CD8-positive, alpha-beta memory T cell (primary cell): ENCODE results near the gene NOXO1. TPM values are rescaled to one million over a fixed set of nuclear protein-coding genes. Genes with fewer than 3 reads are reported as not detected.
"Not testable (repeated sequence)": the region's sequence is repeated elsewhere in the genome, so short reads cannot be mapped to it uniquely, and the experiment has no call there.

Experiments
- CTCF ChIA-PET: fragments of 350-600 bp; sonication (Branson Sonifier 250); formaldehyde crosslinking; loops from one replicate; lab custom pipeline; 2021; ENCODE audit warnings: antibody characterized with exemption; lab: Charles Lee
- POLR2A ChIA-PET: fragments of 350-600 bp; sonication (Branson Sonifier 250); formaldehyde crosslinking; loops from one replicate; lab custom pipeline; 2021; ENCODE audit warnings: antibody characterized with exemption; lab: Charles Lee
- DNase-seq, 5 donors: peaks; one replicate each; pipeline versions ENCODE4 v3.0.0 to v3.0.0-alpha.2; 2020 to 2022; ENCODE audit warnings: mixed read lengths in 1 of 5
- H3K27ac ChIP-seq: one replicate; pipeline ENCODE4 v1.7.0; 2013; ENCODE audit warnings: low read depth, mild to moderate bottlenecking, low read length, moderate library complexity
- H3K27me3 ChIP-seq: 2 replicates; pipeline ENCODE4 v1.7.0; 2013; ENCODE audit warnings: low read length, mild to moderate bottlenecking; ENCODE audit not compliant: insufficient read depth, poor library complexity, severe bottlenecking
- H3K36me3 ChIP-seq: 2 replicates; pipeline ENCODE4 v1.7.0; 2013; ENCODE audit warnings: mild to moderate bottlenecking, low read length, moderate library complexity; ENCODE audit not compliant: insufficient read depth
- H3K4me1 ChIP-seq: 2 replicates; pipeline ENCODE4 v1.7.0; 2013; ENCODE audit warnings: mild to moderate bottlenecking, low read length, moderate library complexity; ENCODE audit not compliant: insufficient read depth
- H3K4me3 ChIP-seq: 2 replicates; pipeline ENCODE4 v1.7.0; 2013; ENCODE audit warnings: mild to moderate bottlenecking, low read length
- H3K9me3 ChIP-seq: 2 replicates; pipeline ENCODE4 v1.7.0; 2013; ENCODE audit warnings: mild to moderate bottlenecking, low read length
- H3K27ac Mint-ChIP-seq, 8 donors: one replicate each; pipeline ENCODE4 v1.8.0; 2020 to 2021; ENCODE audit warnings: mixed read lengths in 8 of 8, mild to moderate bottlenecking in 6 of 8, inconsistent platforms in 3 of 8, moderate library complexity in 3 of 8
- H3K27me3 Mint-ChIP-seq, 2 donors: one replicate each; pipeline ENCODE4 v1.8.0; 2020 to 2021; ENCODE audit warnings: mixed read lengths in 2 of 2, mild to moderate bottlenecking in 1 of 2, moderate library complexity in 1 of 2
- H3K36me3 Mint-ChIP-seq, 3 donors: one replicate each; pipeline ENCODE4 v1.8.0; 2020 to 2021; ENCODE audit warnings: mixed read lengths in 3 of 3, inconsistent platforms in 1 of 3, mild to moderate bottlenecking in 1 of 3
- H3K4me1 Mint-ChIP-seq, 3 donors: one replicate each; pipeline ENCODE4 v1.8.0; 2020 to 2021; ENCODE audit warnings: mixed read lengths in 3 of 3, inconsistent platforms in 1 of 3, mild to moderate bottlenecking in 1 of 3
- H3K4me3 Mint-ChIP-seq, 7 donors: one replicate each; pipeline ENCODE4 v1.8.0; 2020 to 2021; ENCODE audit warnings: mixed read lengths in 7 of 7, mild to moderate bottlenecking in 6 of 7, moderate library complexity in 4 of 7, inconsistent platforms in 2 of 7
- H3K9me3 Mint-ChIP-seq, 5 donors: one replicate each; pipeline ENCODE4 v1.8.0; 2020 to 2022; ENCODE audit warnings: mixed read lengths in 5 of 5, mild to moderate bottlenecking in 3 of 5, moderate library complexity in 2 of 5, inconsistent platforms in 1 of 5
- polyA plus RNA-seq: library from polyadenylated mRNA; unstranded; fragments of 300-500 nt; fragmentation: Illumina TruSeq; gene quantifications from one replicate; pipeline ENCODE4 v1.2.3, GENCODE V29; 2021
- total RNA-seq, 2 experiments: library from RNA; stranded (reverse); gene quantifications; one replicate each; pipeline ENCODE4 v1.2.3, GENCODE V29; 2021

The NOXO1 gene
- total and polyA plus RNA-seq, 3 experiments from 2014 or later = 0.47 to 0.48 TPM; not detected in 1

DNA sequence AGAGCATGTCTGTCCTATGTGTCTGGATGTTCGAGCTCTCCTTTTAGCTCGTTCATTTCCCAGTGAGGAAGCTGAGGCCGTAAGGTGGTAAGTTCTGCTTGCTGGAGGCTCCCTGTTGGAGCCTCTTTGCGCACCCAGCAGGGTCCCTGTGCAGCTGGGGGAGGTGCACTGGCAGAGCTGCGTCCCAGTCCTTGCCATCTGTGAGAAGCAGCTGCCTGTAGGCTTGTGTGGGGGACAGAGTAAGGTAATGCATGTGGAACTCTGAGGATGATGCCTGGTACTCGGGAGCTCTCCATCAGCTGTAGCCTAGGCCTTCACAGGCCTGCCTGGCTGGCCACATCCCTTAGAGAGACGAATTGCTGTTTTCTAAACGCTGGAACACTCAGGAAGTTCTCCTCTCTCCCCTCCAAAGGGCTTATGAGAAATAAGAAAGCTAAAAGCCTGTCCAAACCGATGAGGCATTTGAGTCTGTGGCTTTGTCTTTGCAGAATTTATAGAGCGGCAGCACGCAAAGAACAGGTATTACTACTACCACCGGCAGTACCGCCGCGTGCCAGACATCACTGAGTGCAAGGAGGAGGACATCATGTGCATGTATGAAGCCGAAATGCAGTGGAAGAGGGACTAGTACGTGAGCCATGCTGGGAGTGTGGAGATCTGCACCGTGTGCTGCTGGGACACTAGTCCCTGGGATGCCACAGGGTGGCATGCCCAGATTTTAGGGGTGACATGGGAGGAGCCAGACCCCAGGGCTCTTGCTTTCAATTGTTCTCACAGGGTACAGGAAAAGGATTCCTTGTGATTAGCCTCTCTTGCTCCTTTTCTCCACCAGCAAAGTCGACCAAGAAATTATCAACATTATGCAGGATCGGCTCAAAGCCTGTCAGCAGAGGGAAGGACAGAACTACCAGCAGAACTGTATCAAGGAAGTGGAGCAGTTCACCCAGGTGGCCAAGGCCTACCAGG is 20.3 kb downstream of the NOXO1 start:
- CTCF ChIA-PET = interaction anchor here (0.6 to 1.4 kb wide), 5 partner anchors 10 to 237 kb away, joined by 3 to 5 read pairs (median 4); partner anchors contain the start of gene TBL3
- POLR2A ChIA-PET = interaction anchor here (0.6 to 2.7 kb wide), 6 partner anchors 9 to 194 kb away, joined by 3 to 17 read pairs (median 5); partner anchors contain the start of genes MSRB1, TBL3 and TRAF7
- Mint-ChIP-seq H3K36me3 (peaks cover 0 to 50% (median 8%) of the 10 kb centered on the region in 3 donors), H3K27me3 (peaks cover 0 to 1% of the 10 kb centered on the region in 2 donors), H3K4me3 (peak overlapping the region; percentile 78 to 96 (median 89)), H3K27ac (peak overlapping the region; percentile 63 to 99 (median 91)), H3K4me1 (peaks cover 44 to 57% (median 50%) of the 10 kb centered on the region in 3 donors), H3K9me3 (no peaks in the 10 kb centered on the region)
- H3K27ac ChIP-seq = peak overlapping the region; percentile 73
- H3K4me1 ChIP-seq = peaks cover 55% of the 10 kb centered on the region
- H3K27me3 ChIP-seq = no peaks in the 10 kb centered on the region
- no peaks in the 10 kb centered on the region for H3K9me3 ChIP-seq
- H3K36me3 ChIP-seq = peaks cover 24% of the 10 kb centered on the region
- DNase-seq = no peak
- peak overlapping the region; percentile 78 for H3K4me3 ChIP-seq

DNA sequence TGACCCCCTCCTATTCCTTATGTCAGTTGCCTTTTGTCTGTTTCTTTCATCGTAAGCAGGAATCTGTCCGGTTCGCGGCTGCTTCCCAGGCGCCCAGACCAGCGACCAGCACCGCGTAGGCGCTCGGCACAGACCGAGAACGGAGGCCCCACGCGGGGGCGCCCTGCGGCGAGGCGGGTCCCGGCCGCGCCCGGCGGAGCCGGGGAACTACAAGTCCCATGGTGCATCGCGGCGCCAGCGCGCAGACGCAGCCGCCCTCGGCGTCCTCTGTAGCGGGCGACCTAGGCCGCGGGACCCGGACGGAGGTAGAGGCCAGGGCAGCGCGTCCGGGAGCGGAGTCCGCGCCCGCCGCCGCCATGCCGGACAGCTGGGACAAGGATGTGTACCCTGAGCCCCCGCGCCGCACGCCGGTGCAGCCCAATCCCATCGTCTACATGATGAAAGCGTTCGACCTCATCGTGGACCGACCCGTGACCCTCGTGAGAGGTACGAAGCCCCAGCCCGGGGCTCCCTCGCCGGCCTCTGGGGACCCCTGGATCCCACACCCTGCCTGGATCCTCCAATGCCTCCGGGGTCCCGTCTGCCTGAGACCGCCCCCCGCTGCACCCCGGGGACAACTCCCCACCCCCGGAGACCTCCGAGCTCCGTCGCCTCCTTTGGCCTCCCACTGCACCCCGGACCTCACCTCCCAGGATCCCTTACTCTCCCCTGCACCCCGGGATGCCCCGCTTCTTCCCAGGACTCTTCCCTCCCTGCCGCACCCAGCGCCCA is 21.8 kb downstream of the NOXO1 start, which contains the start of gene NDUFB10:
NDUFB10 (plus strand) TSS at position 270 of the 771 bp plus-strand sequence; CDS start at position 357, 87 bp downstream.
- H3K9me3 Mint-ChIP-seq = no peaks in the 10 kb centered on the region
- peak within 1 kb of the TSS; percentile 78 for H3K4me3 ChIP-seq
- H3K27me3 ChIP-seq = no peaks in the 10 kb centered on the region
- ChIA-PET POLR2A (interaction anchor here (0.6 to 2.7 kb wide), 3 partner anchors 12 to 30 kb away, joined by 6 to 17 read pairs (median 6); partner anchors contain the start of genes MSRB1 and TBL3), CTCF (interaction anchor here (0.8 to 2.6 kb wide), 6 partner anchors 9 to 44 kb away, joined by 3 to 7 read pairs (median 4); partner anchors contain the start of genes MSRB1 and TBL3)
- peak; percentile 83 to 92 (median 87) for DNase-seq
- peaks cover 48% of the 10 kb centered on the region for H3K4me1 ChIP-seq
- H3K27ac ChIP-seq = peak within 1 kb of the TSS; percentile 73
- H3K4me1 Mint-ChIP-seq = peaks cover 38 to 49% (median 43%) of the 10 kb centered on the region in 3 donors
- peaks cover 0 to 1% of the 10 kb centered on the region in 2 donors for H3K27me3 Mint-ChIP-seq
- no peaks in the 10 kb centered on the region for H3K9me3 ChIP-seq
- peak within 1 kb of the TSS; percentile 68 to 99 (median 91) for H3K27ac Mint-ChIP-seq
- peaks cover 24% of the 10 kb centered on the region for H3K36me3 ChIP-seq
- H3K4me3 Mint-ChIP-seq = peak within 1 kb of the TSS; percentile 78 to 96 (median 89)
- peaks cover 0 to 42% (median 8%) of the 10 kb centered on the region in 3 donors for H3K36me3 Mint-ChIP-seq

DNA sequence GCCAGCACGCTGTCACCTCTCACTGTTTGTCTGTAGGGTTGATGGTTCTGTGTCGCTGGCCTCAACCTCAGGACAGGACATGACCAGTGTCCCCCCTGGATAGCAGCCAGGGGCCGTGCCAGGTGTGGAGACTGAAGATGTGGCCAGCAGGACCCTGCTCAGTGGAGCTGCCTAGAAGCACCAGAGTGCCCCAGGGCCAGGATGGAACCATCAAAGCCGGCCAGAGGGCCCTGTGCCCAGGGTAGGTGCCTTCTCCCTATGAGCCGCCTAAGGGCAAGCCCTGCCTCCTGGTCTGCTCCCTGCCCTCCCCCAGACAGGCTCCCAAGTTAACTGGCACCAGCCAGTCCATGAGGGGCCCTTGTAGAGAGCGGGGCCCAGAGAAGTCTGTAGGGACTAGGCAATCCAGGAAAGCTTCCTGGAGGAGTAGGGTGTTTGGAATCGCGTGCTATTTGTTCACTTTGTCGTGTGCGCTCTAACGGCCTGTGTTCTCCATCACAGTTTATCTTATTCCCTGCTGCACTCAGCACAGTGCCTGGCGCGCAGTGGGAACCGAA is 22.5 kb downstream of the NOXO1 start:
- no peaks in the 10 kb centered on the region for H3K27me3 ChIP-seq
- peaks cover 0 to 37% (median 8%) of the 10 kb centered on the region in 3 donors for H3K36me3 Mint-ChIP-seq
- no peaks in the 10 kb centered on the region for H3K9me3 Mint-ChIP-seq
- peaks cover 44% of the 10 kb centered on the region for H3K4me1 ChIP-seq
- peaks cover 0 to 1% of the 10 kb centered on the region in 2 donors for H3K27me3 Mint-ChIP-seq
- peaks cover 22% of the 10 kb centered on the region for H3K36me3 ChIP-seq
- H3K9me3 ChIP-seq = no peaks in the 10 kb centered on the region
- H3K27ac ChIP-seq = peak overlapping the region; percentile 73
- H3K4me1 Mint-ChIP-seq = peaks cover 34 to 44% (median 39%) of the 10 kb centered on the region in 3 donors
- POLR2A ChIA-PET = interaction anchor here (0.8 kb wide), 1 partner anchor 13 kb away, joined by 4 read pairs; the partner anchor contains the start of gene TBL3
- no peak for DNase-seq
- H3K27ac Mint-ChIP-seq = peak overlapping the region in 4 of 8 donors; percentile 68 to 98 (median 80)
- peak overlapping the region in 6 of 7 donors; percentile 78 to 91 (median 88) for H3K4me3 Mint-ChIP-seq
- CTCF ChIA-PET = interaction anchor here (1.0 to 2.6 kb wide), 4 partner anchors 12 to 45 kb away, joined by 4 to 7 read pairs (median 6); partner anchors contain the start of genes MSRB1 and TBL3
- H3K4me3 ChIP-seq = peak overlapping the region; percentile 78

DNA sequence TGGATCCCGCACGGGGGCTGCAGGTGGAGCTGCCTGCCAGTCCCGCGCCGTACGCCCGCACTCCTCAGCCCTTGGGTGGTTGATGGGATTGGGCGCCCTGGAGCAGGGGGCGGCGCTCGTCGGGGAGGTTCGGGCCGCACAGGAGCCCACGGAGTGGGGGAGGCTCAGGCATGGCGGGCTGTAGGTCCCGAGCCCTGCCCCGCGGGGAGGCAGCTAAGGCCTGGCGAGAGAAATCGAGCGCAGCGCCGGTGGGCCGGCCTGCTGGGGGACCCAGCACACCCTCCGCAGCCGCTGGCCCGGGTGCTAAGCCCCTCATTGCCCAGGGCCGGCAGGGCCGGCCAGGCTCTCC is 23.2 kb downstream of the NOXO1 start:
- not testable (repeated sequence) for H3K27ac ChIP-seq, H3K9me3 ChIP-seq, H3K27me3 ChIP-seq, DNase-seq, H3K9me3 Mint-ChIP-seq, H3K27me3 Mint-ChIP-seq, H3K27ac Mint-ChIP-seq, H3K4me3 ChIP-seq
- Histone ChIP-seq H3K36me3 (peaks cover 18% of the 10 kb centered on the region), H3K4me1 (peaks cover 38% of the 10 kb centered on the region)
- H3K36me3 Mint-ChIP-seq = peaks cover 0 to 30% (median 6%) of the 10 kb centered on the region in 3 donors
- peaks cover 27 to 38% (median 32%) of the 10 kb centered on the region in 3 donors for H3K4me1 Mint-ChIP-seq
- ChIA-PET CTCF (interaction anchor here (1.1 to 2.6 kb wide), 3 partner anchors 12 to 29 kb away, joined by 3 to 7 read pairs (median 6); partner anchors contain the start of gene MSRB1), POLR2A (interaction anchor here (0.8 kb wide), 1 partner anchor 14 kb away, joined by 4 read pairs; the partner anchor contains the start of gene TBL3)
- H3K4me3 Mint-ChIP-seq = peak overlapping the region in 1 of 7 donors; percentile 18

DNA sequence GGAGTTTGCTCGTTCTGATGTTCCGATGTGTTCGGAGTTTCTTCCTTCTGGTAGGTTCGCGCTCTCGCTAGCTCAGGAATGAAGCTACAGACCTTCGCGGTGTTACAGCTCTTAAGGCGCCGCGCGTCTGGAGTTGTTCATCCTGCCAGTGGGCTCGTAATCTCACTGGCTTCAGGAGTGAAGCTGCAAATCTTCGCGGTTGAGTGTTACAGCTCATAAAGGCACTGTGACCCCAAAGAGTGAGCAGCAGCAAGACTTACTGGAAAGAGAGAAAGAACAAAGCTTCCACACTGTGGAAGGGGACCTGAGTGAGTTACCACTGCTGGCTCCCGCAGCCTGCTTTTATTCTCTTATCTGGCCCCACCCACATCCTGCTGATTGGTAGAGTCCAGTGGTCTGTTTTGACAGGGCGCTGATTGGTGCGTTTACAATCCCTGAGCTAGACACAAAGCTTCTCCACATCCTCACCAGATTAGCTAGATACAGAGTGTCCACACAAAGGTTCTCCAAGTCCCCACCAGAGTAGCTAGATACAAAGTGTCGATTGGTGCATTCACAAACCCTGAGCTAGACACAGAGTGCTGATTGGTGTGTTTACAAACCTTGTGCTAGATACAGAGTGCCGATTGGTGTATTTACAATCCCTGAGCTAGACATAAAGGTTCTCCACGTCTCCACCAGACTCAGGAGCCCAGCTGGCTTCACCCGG is 23.7 kb downstream of the NOXO1 start:
- H3K36me3 ChIP-seq = peaks cover 13% of the 10 kb centered on the region
- DNase-seq, H3K27ac ChIP-seq, H3K27me3 ChIP-seq, H3K9me3 Mint-ChIP-seq, H3K27me3 Mint-ChIP-seq, H3K4me3 ChIP-seq, H3K9me3 ChIP-seq: not testable (repeated sequence)
- ChIA-PET POLR2A (interaction anchor here (0.7 kb wide), 1 partner anchor 175 kb away, joined by 5 read pairs; the partner anchor contains the start of gene NUBP2), CTCF (interaction anchor here (1.1 to 2.6 kb wide), 3 partner anchors 11 to 29 kb away, joined by 3 to 7 read pairs (median 6); partner anchors contain the start of gene MSRB1)
- peaks cover 23 to 32% (median 27%) of the 10 kb centered on the region in 3 donors for H3K4me1 Mint-ChIP-seq
- H3K4me3 Mint-ChIP-seq = peak overlapping the region in 1 of 7 donors; percentile 18
- H3K27ac Mint-ChIP-seq = peak overlapping the region in 1 of 8 donors; percentile 38
- peaks cover 0 to 25% (median 6%) of the 10 kb centered on the region in 3 donors for H3K36me3 Mint-ChIP-seq
- H3K4me1 ChIP-seq = peaks cover 33% of the 10 kb centered on the region

DNA sequence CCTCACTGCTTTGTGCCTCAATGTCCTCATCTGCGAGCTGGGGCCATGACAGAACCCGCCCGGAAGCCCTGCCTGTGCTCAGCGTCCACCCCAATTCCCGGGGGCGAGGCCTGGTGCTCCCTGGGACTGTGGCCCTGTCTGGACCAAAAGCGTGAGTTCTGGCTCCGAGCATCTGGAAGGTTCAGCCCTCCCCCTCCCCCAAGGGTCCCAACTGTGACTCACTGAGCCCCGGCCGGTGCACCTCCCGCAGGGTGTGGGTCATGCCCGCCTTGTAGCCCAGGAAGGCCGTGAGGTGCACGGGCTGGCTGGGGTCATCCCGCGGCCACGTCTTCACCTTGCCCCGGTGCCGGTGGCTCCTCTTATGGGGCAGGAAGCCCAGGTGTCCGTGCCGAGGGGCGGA is 27.5 kb downstream of the NOXO1 start:
- H3K27ac Mint-ChIP-seq = no peak overlapping the region
- ChIA-PET CTCF (no interaction called here), POLR2A (no interaction called here)
- Histone ChIP-seq H3K9me3 (no peaks in the 10 kb centered on the region), H3K27ac (no peak overlapping the region), H3K4me3 (no peak overlapping the region), H3K27me3 (no peaks in the 10 kb centered on the region), H3K36me3 (no peaks in the 10 kb centered on the region), H3K4me1 (peaks cover under 1% of the 10 kb centered on the region)
- H3K4me1 Mint-ChIP-seq = no peaks in the 10 kb centered on the region
- DNase-seq = no peak
- H3K36me3 Mint-ChIP-seq = no peaks in the 10 kb centered on the region
- no peak overlapping the region for H3K4me3 Mint-ChIP-seq
- H3K27me3 Mint-ChIP-seq = no peaks in the 10 kb centered on the region
- H3K9me3 Mint-ChIP-seq = no peaks in the 10 kb centered on the region
